Nephron progenitor cell (in vitro differentiated cells): Measurements from ENCODE around the gene GATAD2B.
A peak's percentile ranks its signal among the peaks of the same experiment; 100 is the strongest.
"Not testable (repeated sequence)": the region's sequence is repeated elsewhere in the genome, so short reads cannot be mapped to it uniquely, and the experiment has no call there.

Experiments used
- DNase-seq: peaks from one replicate; pipeline ENCODE4 v3.0.0; 2021
- H3K27ac Mint-ChIP-seq: 2 replicates; pipeline ENCODE4 v1.8.0; 2021; ENCODE audit warnings: mild to moderate bottlenecking, moderate library complexity, mixed read lengths
- H3K27me3 Mint-ChIP-seq: 2 replicates; pipeline ENCODE4 v1.8.0; 2021; ENCODE audit warnings: mild to moderate bottlenecking, low read depth, mixed read lengths; ENCODE audit not compliant: poor library complexity
- H3K36me3 Mint-ChIP-seq: 2 replicates; pipeline ENCODE4 v1.8.0; 2021; ENCODE audit warnings: low read depth, mixed read lengths
- H3K4me1 Mint-ChIP-seq: 2 replicates; pipeline ENCODE4 v1.8.0; 2021; ENCODE audit warnings: mixed read lengths
- H3K4me3 Mint-ChIP-seq: 2 replicates; pipeline ENCODE4 v1.8.0; 2021; ENCODE audit warnings: mild to moderate bottlenecking, moderate library complexity, mixed read lengths
- H3K9me3 Mint-ChIP-seq: 2 replicates; pipeline ENCODE4 v1.8.0; 2021; ENCODE audit warnings: mild to moderate bottlenecking, moderate library complexity, mixed read lengths
- CTCF ChIP-seq: fragments of 200-600 bp; sonication (generic); IDR thresholded peaks from 2 replicates; pipeline ENCODE4 v1.5.0; 2021; ENCODE audit warnings: antibody characterized with exemption

Gene GATAD2B

GRCh38 chr1:153790313-153790965, 132.3 kb downstream of the GATAD2B start:
- no peak overlapping the region for H3K4me3 Mint-ChIP-seq
- H3K36me3 Mint-ChIP-seq = no peaks in the 10 kb centered on the region
- H3K9me3 Mint-ChIP-seq = no peaks in the 10 kb centered on the region
- H3K27me3 Mint-ChIP-seq = peaks cover 6% of the 10 kb centered on the region
- DNase-seq = no peak
- H3K4me1 Mint-ChIP-seq = peaks cover 56% of the 10 kb centered on the region
- H3K27ac Mint-ChIP-seq = no peak overlapping the region
- no peak for TF ChIP-seq CTCF

GRCh38 chr1:153789478-153790034, 133.2 kb downstream of the GATAD2B start:
- Mint-ChIP-seq H3K27me3 (peaks cover 6% of the 10 kb centered on the region), H3K27ac (no peak overlapping the region), H3K4me1 (peaks cover 53% of the 10 kb centered on the region), H3K4me3 (no peak overlapping the region), H3K9me3 (no peaks in the 10 kb centered on the region), H3K36me3 (no peaks in the 10 kb centered on the region)
- no peak for DNase-seq
- TF ChIP-seq CTCF = no peak

- Mint-ChIP-seq H3K9me3 (no peaks in the 10 kb centered on the region), H3K4me3 (no peak overlapping the region), H3K27me3 (peaks cover 6% of the 10 kb centered on the region), H3K27ac (no peak overlapping the region), H3K4me1 (peaks cover 43% of the 10 kb centered on the region), H3K36me3 (no peaks in the 10 kb centered on the region)
- DNase-seq = no peak
- TF ChIP-seq CTCF = no peak
These were observed 136.6 kb downstream of the GATAD2B start for GRCh38 chr1:153786038-153786790.

GRCh38 chr1:153783233-153784190, 139.3 kb downstream of the GATAD2B start:
- peak overlapping the region; percentile 84 for H3K4me3 Mint-ChIP-seq
- peak; percentile 94 for DNase-seq
- no peaks in the 10 kb centered on the region for H3K9me3 Mint-ChIP-seq
- peaks cover 32% of the 10 kb centered on the region for H3K4me1 Mint-ChIP-seq
- H3K27me3 Mint-ChIP-seq = peaks cover 6% of the 10 kb centered on the region
- no peaks in the 10 kb centered on the region for H3K36me3 Mint-ChIP-seq
- peak overlapping the region; percentile 89 for H3K27ac Mint-ChIP-seq
- no peak for TF ChIP-seq CTCF

GRCh38 chr1:153782648-153783047, 140.1 kb downstream of the GATAD2B start:
- not testable (repeated sequence) for H3K36me3 Mint-ChIP-seq, H3K9me3 Mint-ChIP-seq, H3K27me3 Mint-ChIP-seq, DNase-seq, H3K27ac Mint-ChIP-seq
- Mint-ChIP-seq H3K4me3 (peak overlapping the region; percentile 84), H3K4me1 (peaks cover 39% of the 10 kb centered on the region)

GRCh38 chr1:153780551-153780950, 142.2 kb downstream of the GATAD2B start:
- peaks cover 47% of the 10 kb centered on the region for H3K4me1 Mint-ChIP-seq
- DNase-seq = no peak
- no peak overlapping the region for H3K27ac Mint-ChIP-seq
- no peaks in the 10 kb centered on the region for H3K9me3 Mint-ChIP-seq
- no peak overlapping the region for H3K4me3 Mint-ChIP-seq
- H3K27me3 Mint-ChIP-seq = no peaks in the 10 kb centered on the region
- no peak for TF ChIP-seq CTCF
- H3K36me3 Mint-ChIP-seq = no peaks in the 10 kb centered on the region
